Upper lobe of left lung (tissue), 6 donors: Measurements from ENCODE around the gene TAPBP. TPM values are rescaled to one million over a fixed set of nuclear protein-coding genes. Genes with fewer than 3 reads are reported as not detected.

Experiments
- ATAC-seq, 2 donors: fragments of 200-7000 bp; cut with Tn5 transposase; one replicate each; pipeline ENCODE4 v1.9.1; 2022; ENCODE audit warnings: mild to moderate bottlenecking in 2 of 2, moderate library complexity in 2 of 2; ENCODE audit not compliant: low FRiP score in 2 of 2
- DNase-seq, 2 donors: peaks; one replicate each; pipeline ENCODE4 v3.0.0-alpha.2; 2019 to 2020
- H3K27ac ChIP-seq, 4 donors: fragments of 200-600 bp; sonication (generic); one replicate each; pipeline ENCODE4 v1.5.1; 2016 to 2019
- H3K27me3 ChIP-seq, 4 donors: fragments of 200-600 bp; sonication (generic); one replicate each; pipeline ENCODE4 v1.5.1; 2017 to 2019
- H3K36me3 ChIP-seq, 4 donors: fragments of 200-600 bp; sonication (generic); one replicate each; pipeline ENCODE4 v1.5.1; 2016 to 2019
- H3K4me1 ChIP-seq, 4 donors: fragments of 200-600 bp; sonication (generic); one replicate each; pipeline ENCODE4 v1.5.1; 2018 to 2019
- H3K4me3 ChIP-seq, 4 donors: fragments of 200-600 bp; sonication (generic); one replicate each; pipeline ENCODE4 v1.5.1; 2017 to 2019; ENCODE audit warnings: mild to moderate bottlenecking in 2 of 4, moderate library complexity in 1 of 4
- H3K9me3 ChIP-seq, 4 donors: fragments of 200-600 bp; sonication (generic); one replicate each; pipeline ENCODE4 v1.5.1; 2018 to 2019
- CTCF ChIP-seq, 6 experiments: fragments of 450-650 bp in 4 of 6; fragments of 200-600 bp in 2 of 6; sonication (generic) in 2 of 6; IDR thresholded peaks; one replicate each; pipeline ENCODE4 v1.5.1; 2016 to 2019; ENCODE audit warnings: antibody characterized with exemption in 6 of 6
- EP300 ChIP-seq, 4 donors: sonication (generic); formaldehyde crosslinking; IDR thresholded peaks; one replicate each; pipeline ENCODE4 v1.5.1; 2017; ENCODE audit warnings: antibody characterized with exemption in 4 of 4, control low read depth in 2 of 4
- POLR2A ChIP-seq, 4 donors: fragments of 450-650 bp; IDR thresholded peaks; one replicate each; pipeline ENCODE4 v1.5.1; 2016 to 2017; ENCODE audit warnings: antibody characterized with exemption in 4 of 4, mild to moderate bottlenecking in 2 of 4
- POLR2AphosphoS5 ChIP-seq, 2 donors: sonication (generic); formaldehyde crosslinking; IDR thresholded peaks; one replicate each; pipeline ENCODE4 v1.5.1; 2017; ENCODE audit warnings: antibody characterized with exemption in 2 of 2
- WGBS, 2 donors: methylation state at CpG; one replicate each; pipeline ENCODE4 v1.1.5; 2017 to 2018; 5-methylcytosine and 5-hydroxymethylcytosine counted together
- total RNA-seq, 6 donors: library from RNA; depleted of rRNA in 4 of 6; stranded (reverse); fragments of >200 nt in 4 of 6; gene quantifications; one replicate each; pipeline versions ENCODE4 v1.1.0 to v1.2.1, GENCODE V29; 2016 to 2021
- donor health status: DM: no; HTN: no; CAD: no; lungs with moderate emphysema.
- donor health status: DM: no; HTN: yes; CAD: no; lungs with severe emphysema.

Gene TAPBP
- total RNA-seq, 6 donors from 2014 or later, result 131 to 310 (median 221) TPM

DNA sequence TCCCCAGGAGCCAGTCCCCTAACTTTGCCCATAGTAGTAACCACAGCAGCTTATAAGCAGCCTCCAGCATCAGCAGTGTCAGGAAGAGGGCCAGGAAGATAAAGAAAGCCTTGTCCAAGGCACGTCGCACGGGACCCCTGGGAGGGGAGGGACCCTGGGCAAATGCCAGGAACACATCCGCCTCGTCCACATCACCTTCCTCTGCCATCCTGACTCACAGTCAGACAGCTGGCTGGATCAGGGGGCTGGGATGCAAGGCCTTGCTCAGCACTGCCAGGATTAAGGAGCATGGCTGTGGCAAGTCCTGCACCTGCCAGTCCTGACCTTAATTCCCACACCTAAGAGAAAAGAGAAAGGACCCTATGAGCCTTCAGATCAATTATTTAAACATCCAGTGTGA, 15.2 kb upstream of the TAPBP start:
- peaks cover under 1 to 3% (median 1%) of the 10 kb centered on the region in 4 donors for H3K4me1 ChIP-seq
- WGBS, 2 donors, result 47 to 80% methylated on average over 5 of the region's 5 CpGs
- no peak for DNase-seq
- no peak for ATAC-seq
- H3K4me3 ChIP-seq, result no peak overlapping the region
- TF ChIP-seq EP300 (IDR thresholded peaks at IDR 0.05) (no peak), POLR2AphosphoS5 (IDR thresholded peaks at IDR 0.05) (no peak), CTCF (IDR thresholded peaks at IDR 0.05) (no peak), POLR2A (IDR thresholded peaks at IDR 0.05) (no peak)
- no peaks in the 10 kb centered on the region for H3K27me3 ChIP-seq
- no peaks in the 10 kb centered on the region for H3K36me3 ChIP-seq
- H3K27ac ChIP-seq, result no peak overlapping the region
- no peaks in the 10 kb centered on the region for H3K9me3 ChIP-seq

DNA sequence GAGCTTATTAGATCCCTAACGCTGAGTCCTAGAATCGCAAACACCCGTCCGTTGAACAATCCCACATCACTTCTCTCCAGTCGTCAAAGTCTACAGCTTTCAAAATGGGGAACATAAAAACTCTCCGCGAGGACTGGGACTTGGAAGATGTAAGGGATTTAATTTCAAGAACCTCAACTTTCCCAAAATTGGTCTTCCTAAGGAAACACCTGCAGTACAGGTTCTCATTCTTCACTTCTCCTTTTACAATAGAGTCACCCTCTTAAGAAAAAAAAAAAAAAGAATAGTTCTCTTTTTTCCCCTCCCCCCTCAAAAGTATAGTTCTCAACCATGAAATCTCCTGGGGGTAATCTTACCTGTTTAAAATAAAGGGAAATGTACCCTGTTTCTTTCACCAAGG, 10.2 kb upstream of the TAPBP start:
- TF ChIP-seq CTCF (IDR thresholded peaks at IDR 0.05) (no peak), EP300 (IDR thresholded peaks at IDR 0.05) (no peak), POLR2A (IDR thresholded peaks at IDR 0.05) (no peak), POLR2AphosphoS5 (IDR thresholded peaks at IDR 0.05) (no peak)
- ATAC-seq, result no peak
- Histone ChIP-seq H3K36me3 (peaks cover 7 to 24% (median 23%) of the 10 kb centered on the region in 4 donors), H3K9me3 (no peaks in the 10 kb centered on the region), H3K27me3 (no peaks in the 10 kb centered on the region), H3K4me1 (peaks cover 32 to 38% (median 34%) of the 10 kb centered on the region in 4 donors), H3K27ac (peak overlapping the region in 3 of 4 donors; percentile 92 to 97 (median 95)), H3K4me3 (peak overlapping the region in 3 of 4 donors; percentile 86 to 89 (median 88))
- WGBS, 2 donors, result 22% methylated on average over 7 of the region's 7 CpGs
- no peak for DNase-seq

DNA sequence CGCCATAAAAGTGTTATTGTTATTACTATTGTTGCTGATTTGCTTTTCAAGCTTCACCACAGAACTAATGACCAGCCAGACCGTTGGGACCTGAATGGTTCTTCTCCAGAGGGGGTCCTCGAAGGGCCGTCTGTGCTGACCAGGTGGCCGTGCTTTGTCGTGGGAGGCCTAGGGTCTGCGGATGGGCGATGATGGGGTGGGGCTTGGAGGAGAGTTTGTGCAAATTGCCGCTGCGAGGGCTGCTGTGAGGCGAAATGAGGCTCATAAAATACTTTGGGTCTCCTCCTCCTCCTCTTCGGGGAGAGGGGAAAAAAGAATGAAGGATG, 9.7 kb upstream of the TAPBP start:
- Histone ChIP-seq H3K4me1 (peaks cover 36 to 43% (median 40%) of the 10 kb centered on the region in 4 donors), H3K27ac (peak overlapping the region; percentile 85 to 97 (median 94)), H3K9me3 (no peaks in the 10 kb centered on the region), H3K27me3 (no peaks in the 10 kb centered on the region), H3K36me3 (peaks cover 7 to 30% (median 28%) of the 10 kb centered on the region in 4 donors), H3K4me3 (peak overlapping the region; percentile 44 to 89 (median 87))
- TF ChIP-seq POLR2AphosphoS5 (IDR thresholded peaks at IDR 0.05), result no peak
- TF ChIP-seq CTCF (IDR thresholded peaks at IDR 0.05), result no peak
- TF ChIP-seq POLR2A (IDR thresholded peaks at IDR 0.05), result no peak
- TF ChIP-seq EP300 (IDR thresholded peaks at IDR 0.05), result no peak
- 1 to 4% methylated on average over 12 of the region's 12 CpGs for WGBS, 2 donors
- no peak for ATAC-seq
- DNase-seq, result no peak

DNA sequence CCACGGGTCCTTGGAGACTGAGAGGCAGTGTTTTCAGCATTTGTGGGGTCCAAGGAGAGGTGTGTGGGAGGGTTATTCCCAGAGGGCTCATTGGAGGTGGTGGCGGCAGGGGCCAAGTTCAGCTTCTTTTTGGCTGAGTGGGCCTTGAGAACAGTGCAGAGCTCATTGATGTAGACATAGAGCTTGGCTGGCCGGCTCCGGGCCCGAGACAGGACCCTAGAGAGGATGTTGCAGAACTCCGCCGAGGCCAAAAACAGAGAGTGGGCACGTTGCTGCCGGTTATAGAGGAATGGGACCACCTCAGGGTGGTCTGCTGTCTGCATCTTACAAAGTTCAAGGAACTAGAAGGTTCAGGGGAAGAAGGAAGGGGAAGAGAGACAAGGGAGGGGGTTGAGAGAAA, 7.3 kb upstream of the TAPBP start:
- Histone ChIP-seq H3K27ac (peak overlapping the region in 2 of 4 donors; percentile 95 to 97), H3K4me1 (peaks cover 48 to 58% (median 56%) of the 10 kb centered on the region in 4 donors), H3K36me3 (peaks cover 7 to 34% (median 31%) of the 10 kb centered on the region in 4 donors), H3K9me3 (no peaks in the 10 kb centered on the region), H3K27me3 (no peaks in the 10 kb centered on the region), H3K4me3 (peak overlapping the region in 1 of 4 donors; percentile 89)
- DNase-seq (no peak), ATAC-seq (no peak)
- 68 to 76% methylated on average over 8 to 9 of the region's 9 CpGs for WGBS, 2 donors
- TF ChIP-seq POLR2AphosphoS5 (IDR thresholded peaks at IDR 0.05) (no peak), CTCF (IDR thresholded peaks at IDR 0.05) (no peak), POLR2A (IDR thresholded peaks at IDR 0.05) (no peak), EP300 (IDR thresholded peaks at IDR 0.05) (no peak)
